B cell (primary cell): Measurements from ENCODE around the gene DKC1. TPM values are rescaled to one million over a fixed set of nuclear protein-coding genes. Genes with fewer than 3 reads are reported as not detected.

Source experiments
- ATAC-seq: fragments of 200-7000 bp; cut with Tn5 transposase; one replicate; pipeline ENCODE4 v1.10.0; 2021; ENCODE audit warnings: low read depth, mild to moderate bottlenecking, moderate number of reproducible peaks, moderate library complexity
- CTCF ChIA-PET: fragments of 350-600 bp; sonication (Branson Sonifier 250); formaldehyde crosslinking; loops from one replicate; lab custom pipeline; 2021; ENCODE audit warnings: antibody characterized with exemption, inconsistent platforms; lab: Charles Lee
- POLR2A ChIA-PET: fragments of 350-600 bp; sonication (Branson Sonifier 250); formaldehyde crosslinking; loops from one replicate; lab custom pipeline; 2021; ENCODE audit warnings: antibody characterized with exemption; lab: Charles Lee
- DNase-seq: peaks from one replicate; pipeline ENCODE4 v3.0.0; 2013
- H2AFZ ChIP-seq: 2 replicates; pipeline ENCODE4 v1.6.1; 2012; ENCODE audit warnings: mild to moderate bottlenecking, low read depth, low read length; ENCODE audit not compliant: insufficient read depth, poor library complexity, severe bottlenecking
- H3K27ac ChIP-seq, 2 donors: 1 replicate in 1 of 2; 2 replicates in 1 of 2; pipeline ENCODE4 v1.5.1; 2012 to 2013; ENCODE audit warnings: low read length in 2 of 2, mild to moderate bottlenecking in 2 of 2, moderate library complexity in 1 of 2
- H3K27me3 ChIP-seq, 4 experiments: fragments of 200-600 bp in 1 of 4; sonication (generic) in 1 of 4; replicated peaks in 1 of 4; 1 replicate in 2 of 4; 2 replicates in 2 of 4; pipeline versions ENCODE4 v1.6.1 to v1.7.0; 2013 to 2016; ENCODE audit warnings: low read length in 3 of 4, mild to moderate bottlenecking in 2 of 4, mixed read lengths in 1 of 4, moderate library complexity in 1 of 4; ENCODE audit not compliant: insufficient read depth in 4 of 4, control insufficient read depth in 3 of 4; ENCODE audit errors: control extremely low read depth in 1 of 4
- H3K36me3 ChIP-seq, 2 experiments: replicated peaks in 1 of 2; 1 replicate in 1 of 2; 2 replicates in 1 of 2; pipeline versions ENCODE4 v1.6.1 to v1.7.1; 2013; ENCODE audit warnings: low read length in 1 of 2; ENCODE audit not compliant: insufficient read depth in 2 of 2, control insufficient read depth in 1 of 2; ENCODE audit errors: control extremely low read depth in 1 of 2, extremely low read depth in 1 of 2
- H3K4me1 ChIP-seq, 2 donors: fragments of 200-600 bp in 1 of 2; sonication (generic) in 1 of 2; 1 replicate in 1 of 2; 2 replicates in 1 of 2; pipeline versions ENCODE4 v1.5.1 to v1.6.1; 2013 to 2017; ENCODE audit warnings: low read length in 2 of 2; ENCODE audit not compliant: control insufficient read depth in 2 of 2, insufficient read depth in 2 of 2
- H3K4me2 ChIP-seq: replicated peaks from 2 replicates; pipeline ENCODE3; 2012; ENCODE audit warnings: mild to moderate bottlenecking, low read depth, low read length; ENCODE audit not compliant: poor library complexity, severe bottlenecking
- H3K4me3 ChIP-seq, 5 experiments: fragments of 200-600 bp in 1 of 5; sonication (generic) in 1 of 5; 1 replicate in 3 of 5; 2 replicates in 2 of 5; pipeline versions ENCODE4 v1.5.1 to v1.7.0; 2011 to 2016; ENCODE audit warnings: low read length in 4 of 5, mild to moderate bottlenecking in 4 of 5, low read depth in 2 of 5, control low read depth in 1 of 5, moderate library complexity in 1 of 5; ENCODE audit not compliant: insufficient read depth in 1 of 5; ENCODE audit errors: control extremely low read depth in 1 of 5, extremely low read depth in 1 of 5
- H3K79me2 ChIP-seq: fragments of 200-600 bp; sonication (generic); one replicate; pipeline ENCODE4 v1.6.0; 2016; ENCODE audit warnings: low read length; ENCODE audit not compliant: control insufficient read depth, insufficient read depth
- H3K9ac ChIP-seq: fragments of 200-600 bp; sonication (generic); 2 replicates; pipeline ENCODE4 v1.6.1; 2017; ENCODE audit warnings: mild to moderate bottlenecking, low read length, moderate library complexity
- H3K9me3 ChIP-seq, 3 donors: one replicate each; pipeline versions ENCODE4 v1.6.1 to v1.7.1; 2013; ENCODE audit warnings: low read length in 2 of 3; ENCODE audit not compliant: control insufficient read depth in 2 of 3, insufficient read depth in 1 of 3; ENCODE audit errors: control extremely low read depth in 1 of 3
- H4K20me1 ChIP-seq: 2 replicates; pipeline ENCODE4 v1.6.0; 2012; ENCODE audit warnings: mild to moderate bottlenecking, low read length; ENCODE audit not compliant: insufficient read depth, control insufficient read depth, poor library complexity, severe bottlenecking
- H3K27ac Mint-ChIP-seq: one replicate; pipeline ENCODE4 v1.8.0; 2021; ENCODE audit warnings: mixed read lengths
- H3K27me3 Mint-ChIP-seq: one replicate; pipeline ENCODE4 v1.8.0; 2021; ENCODE audit warnings: mixed read lengths
- H3K4me1 Mint-ChIP-seq: one replicate; pipeline ENCODE4 v1.8.0; 2021; ENCODE audit warnings: mixed read lengths
- H3K4me3 Mint-ChIP-seq: one replicate; pipeline ENCODE4 v1.8.0; 2021; ENCODE audit warnings: mixed read lengths
- H3K9me3 Mint-ChIP-seq: one replicate; pipeline ENCODE4 v1.8.0; 2022; ENCODE audit warnings: mixed read lengths; ENCODE audit not compliant: insufficient read depth
- EZH2 ChIP-seq: IDR thresholded peaks from 2 replicates; pipeline ENCODE4 v1.6.1; 2012; ENCODE audit warnings: borderline replicate concordance, low read depth, mild to moderate bottlenecking, moderate library complexity, low read length; ENCODE audit not compliant: insufficient read depth, poor library complexity, severe bottlenecking
- WGBS: methylation state at CpG from one replicate; pipeline ENCODE4 v1.1.5; 2013; ENCODE audit warnings: missing lambda C conversion rate; ENCODE audit not compliant: insufficient coverage; 5-methylcytosine and 5-hydroxymethylcytosine counted together
- intact Hi-C: fragments of 100-400 bp; cut with micrococcal nuclease; formaldehyde crosslinking; loops from one replicate; pipeline ENCODE4 v1.10.0; 2022
- polyA plus RNA-seq: library from polyadenylated mRNA; depleted of rRNA; stranded (reverse); fragments of >200 nt; gene quantifications from 2 replicates; pipeline ENCODE4 v1.2.3, GENCODE V29; 2012
- total RNA-seq, 2 donors: library from RNA; stranded (reverse); fragments of 120-200 nt in 1 of 2; gene quantifications; 1 replicate in 1 of 2; 2 replicates in 1 of 2; pipeline versions ENCODE4 v1.2.3 to v1.2.4, GENCODE V29; 2013 to 2022
- TF ChIP-seq, protein P1 (sequence below): fragments of 200-600 bp; IDR thresholded peaks from one replicate; pipeline ENCODE4 v1.8.0; 2022; ENCODE audit warnings: antibody characterized with exemption, mild to moderate bottlenecking

The DKC1 gene
- total and polyA plus RNA-seq, 2 donors (not counting 1 experiment from before 2014, with no cell fraction given), result 18.8 to 73.5 TPM

DNA sequence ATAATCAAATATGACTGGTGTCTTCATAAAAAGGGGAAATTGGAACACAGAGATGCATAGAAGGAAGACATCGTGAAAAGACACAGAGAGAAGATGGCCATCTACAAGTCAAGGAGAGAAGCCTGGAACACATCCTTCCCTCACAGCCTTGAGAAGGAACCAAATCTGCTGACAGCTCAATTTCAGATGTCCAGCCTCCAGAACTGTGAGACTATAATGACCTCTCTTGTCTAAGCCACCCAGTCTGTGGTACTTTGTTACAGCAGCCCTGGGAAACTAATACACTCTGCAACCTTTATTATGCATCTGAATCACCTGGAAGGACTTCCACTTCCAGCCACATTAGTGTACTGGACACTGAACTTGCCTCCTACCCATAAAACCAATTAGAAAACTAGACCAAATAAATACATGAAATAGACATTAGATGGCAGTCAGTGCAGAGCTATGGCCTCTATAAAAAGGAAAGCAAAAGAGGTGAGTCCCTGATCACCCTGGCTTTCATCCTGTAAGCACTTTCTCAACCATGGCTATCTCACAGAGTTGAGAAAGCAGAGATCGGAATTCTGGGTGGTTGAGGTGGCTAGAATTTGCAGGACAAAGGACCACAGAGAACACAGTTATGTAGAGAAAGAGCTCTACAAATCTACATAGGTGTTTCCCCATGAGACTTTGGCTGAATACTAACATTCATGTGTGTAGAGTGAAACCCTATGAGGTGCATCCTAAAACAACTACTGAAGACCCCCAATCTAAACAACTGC lies 37.5 kb upstream of the DKC1 start:
- no peak overlapping the region for H3K4me3 Mint-ChIP-seq
- no peak overlapping the region for H3K27ac ChIP-seq
- H3K36me3 ChIP-seq, result no peaks in the 10 kb centered on the region
- H3K9me3 ChIP-seq, result no peaks in the 10 kb centered on the region
- H3K4me2 ChIP-seq, result no peak overlapping the region
- H3K27me3 Mint-ChIP-seq, result no peaks in the 10 kb centered on the region
- H3K9ac ChIP-seq, result no peak overlapping the region
- DNase-seq (no peak), ATAC-seq (no peak)
- peaks cover 38% of the 10 kb centered on the region for H3K4me1 Mint-ChIP-seq
- no CpG with 5 or more reads among the region's 2 CpGs for WGBS
- intact Hi-C loops, result no loop called here
- no peak for TF ChIP-seq EZH2
- TF ChIP-seq, protein P1, sequence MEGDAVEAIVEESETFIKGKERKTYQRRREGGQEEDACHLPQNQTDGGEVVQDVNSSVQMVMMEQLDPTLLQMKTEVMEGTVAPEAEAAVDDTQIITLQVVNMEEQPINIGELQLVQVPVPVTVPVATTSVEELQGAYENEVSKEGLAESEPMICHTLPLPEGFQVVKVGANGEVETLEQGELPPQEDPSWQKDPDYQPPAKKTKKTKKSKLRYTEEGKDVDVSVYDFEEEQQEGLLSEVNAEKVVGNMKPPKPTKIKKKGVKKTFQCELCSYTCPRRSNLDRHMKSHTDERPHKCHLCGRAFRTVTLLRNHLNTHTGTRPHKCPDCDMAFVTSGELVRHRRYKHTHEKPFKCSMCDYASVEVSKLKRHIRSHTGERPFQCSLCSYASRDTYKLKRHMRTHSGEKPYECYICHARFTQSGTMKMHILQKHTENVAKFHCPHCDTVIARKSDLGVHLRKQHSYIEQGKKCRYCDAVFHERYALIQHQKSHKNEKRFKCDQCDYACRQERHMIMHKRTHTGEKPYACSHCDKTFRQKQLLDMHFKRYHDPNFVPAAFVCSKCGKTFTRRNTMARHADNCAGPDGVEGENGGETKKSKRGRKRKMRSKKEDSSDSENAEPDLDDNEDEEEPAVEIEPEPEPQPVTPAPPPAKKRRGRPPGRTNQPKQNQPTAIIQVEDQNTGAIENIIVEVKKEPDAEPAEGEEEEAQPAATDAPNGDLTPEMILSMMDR, result no peak
- H4K20me1 ChIP-seq, result no peaks in the 10 kb centered on the region
- H3K4me1 ChIP-seq, result peaks cover 0 to 12% of the 10 kb centered on the region in 2 donors
- no peak overlapping the region for H3K4me3 ChIP-seq
- H2AFZ ChIP-seq, result no peak overlapping the region
- peaks cover 28% of the 10 kb centered on the region for H3K79me2 ChIP-seq
- POLR2A ChIA-PET, result no interaction called here
- CTCF ChIA-PET, result interaction anchor here (0.8 to 1.6 kb wide), 2 partner anchors 9 to 23 kb away, joined by 3 to 6 read pairs; no protein-coding TSS in a partner anchor
- no peaks in the 10 kb centered on the region for H3K27me3 ChIP-seq
- H3K27ac Mint-ChIP-seq, result no peak overlapping the region
- no peaks in the 10 kb centered on the region for H3K9me3 Mint-ChIP-seq

GRCh38 chrX:154727418-154727817 lies 35.2 kb upstream of the DKC1 start:
- Histone ChIP-seq H3K9ac (no peak overlapping the region), H3K4me2 (no peak overlapping the region), H3K4me3 (no peak overlapping the region), H3K27ac (no peak overlapping the region), H3K79me2 (peaks cover 29% of the 10 kb centered on the region), H2AFZ (no peak overlapping the region), H4K20me1 (no peaks in the 10 kb centered on the region), H3K36me3 (no peaks in the 10 kb centered on the region), H3K27me3 (no peaks in the 10 kb centered on the region), H3K4me1 (peaks cover 0 to 19% of the 10 kb centered on the region in 2 donors), H3K9me3 (no peaks in the 10 kb centered on the region)
- ATAC-seq (no peak), DNase-seq (no peak)
- WGBS, result no CpG with 5 or more reads among the region's 1 CpG
- intact Hi-C loops, result no loop called here
- TF ChIP-seq, protein P1, result no peak
- no peak for TF ChIP-seq EZH2
- H3K27me3 Mint-ChIP-seq, result no peaks in the 10 kb centered on the region
- H3K9me3 Mint-ChIP-seq, result no peaks in the 10 kb centered on the region
- CTCF ChIA-PET, result no interaction called here
- peaks cover 56% of the 10 kb centered on the region for H3K4me1 Mint-ChIP-seq
- no peak overlapping the region for H3K4me3 Mint-ChIP-seq
- H3K27ac Mint-ChIP-seq, result no peak overlapping the region
- POLR2A ChIA-PET, result no interaction called here
